Retinal pigment epithelial cell (primary cell): ENCODE measurements around the gene HNF1A.
A peak's percentile ranks its signal among the peaks of the same experiment; 100 is the strongest.
"Not testable (repeated sequence)": the region's sequence is repeated elsewhere in the genome, so short reads cannot be mapped to it uniquely, and the experiment has no call there.

Experiments
- DNase-seq: peaks from one replicate; pipeline ENCODE4 v3.0.0-alpha.2; 2010; ENCODE audit warnings: low read depth
- H3K4me3 ChIP-seq: 2 replicates; pipeline ENCODE4 v1.5.1; 2011; ENCODE audit warnings: mild to moderate bottlenecking, low read length, control low read depth, moderate library complexity
- CTCF ChIP-seq: conservative IDR thresholded peaks from 2 replicates; pipeline ENCODE4 v1.5.1; 2011; ENCODE audit warnings: low read depth, low read length, control low read depth, inconsistent platforms

Gene HNF1A

GRCh38 chr12:120943482-120943881 is 34.9 kb upstream of the HNF1A start:
- no peak overlapping the region for H3K4me3 ChIP-seq
- no peak for DNase-seq
- TF ChIP-seq CTCF: no peak

GRCh38 chr12:120944645-120945217 is 33.6 kb upstream of the HNF1A start:
- no peak for DNase-seq
- no peak overlapping the region for H3K4me3 ChIP-seq
- TF ChIP-seq CTCF: peak; percentile 83

- DNase-seq, H3K4me3 ChIP-seq: not testable (repeated sequence)
Measured at GRCh38 chr12:120945516-120945915, 32.8 kb upstream of the HNF1A start.

GRCh38 chr12:120950260-120950799 is 28.0 kb upstream of the HNF1A start:
- not testable (repeated sequence) for H3K4me3 ChIP-seq, DNase-seq

- no peak overlapping the region for H3K4me3 ChIP-seq
- DNase-seq: no peak
- no peak for TF ChIP-seq CTCF
Measured at GRCh38 chr12:120950807-120951206, 27.5 kb upstream of the HNF1A start.

GRCh38 chr12:120955232-120955631 is 23.1 kb upstream of the HNF1A start:
- no peak for DNase-seq
- no peak for TF ChIP-seq CTCF
- no peak overlapping the region for H3K4me3 ChIP-seq

- no peak for TF ChIP-seq CTCF
- no peak overlapping the region for H3K4me3 ChIP-seq
- no peak for DNase-seq
Measured at GRCh38 chr12:120956579-120957300, 21.6 kb upstream of the HNF1A start.
